Endothelial cell of umbilical vein (primary cell): ENCODE measurements around the gene TFF1. TPM values are rescaled to one million over a fixed set of nuclear protein-coding genes. Genes with fewer than 3 reads are reported as not detected.
A peak's percentile ranks its signal among the peaks of the same experiment; 100 is the strongest.

ENCODE experiments used
- BruUV-seq: library from RNA; stranded (reverse); fragments of 400-500 nt; replicated peaks from 2 replicates; lab custom pipeline; 2021; lab: Mats Ljungman, UMichigan
- CTCF ChIA-PET: fragments of 300-600, 350-600 bp; sonication (Branson Sonifier 250); formaldehyde crosslinking; loops from one replicate; lab custom pipeline; 2021; ENCODE audit warnings: antibody characterized with exemption, inconsistent platforms; lab: Charles Lee
- POLR2A ChIA-PET: fragments of 300-600, 350-600 bp; sonication (Branson Sonifier 250); formaldehyde crosslinking; loops from one replicate; lab custom pipeline; 2021; ENCODE audit warnings: antibody characterized with exemption, inconsistent platforms; lab: Charles Lee
- DNase-seq: peaks from one replicate; pipeline ENCODE4 v3.0.0-alpha.2; 2011; ENCODE audit warnings: low read depth, low spot score
- FAIRE-seq: peaks from 2 replicates; lab custom pipeline; 2011; peaks lifted over from hg19 to GRCh38; lab: Jason Lieb, UNC
- H2AFZ ChIP-seq: 2 replicates; pipeline ENCODE4 v1.6.0; 2012; ENCODE audit warnings: low read depth, low read length, control low read depth, inconsistent platforms
- H3K27ac ChIP-seq: 2 replicates; pipeline ENCODE4 v1.5.1; 2011; ENCODE audit warnings: low read depth, mild to moderate bottlenecking, control low read depth, low read length, moderate library complexity; ENCODE audit not compliant: insufficient read depth
- H3K27me3 ChIP-seq, 2 experiments: 2 replicates each; pipeline versions ENCODE4 v1.6.0 to v1.6.1; 2011; ENCODE audit warnings: low read length in 2 of 2, mixed read lengths in 1 of 2; ENCODE audit not compliant: control insufficient read depth in 2 of 2, insufficient read depth in 2 of 2
- H3K36me3 ChIP-seq, 2 experiments: 2 replicates in 1 of 2; 3 replicates in 1 of 2; pipeline ENCODE4 v1.5.1; 2011; ENCODE audit warnings: low read length in 2 of 2, mild to moderate bottlenecking in 1 of 2, moderate library complexity in 1 of 2; ENCODE audit not compliant: control insufficient read depth in 2 of 2, insufficient read depth in 2 of 2; ENCODE audit errors: extremely low read depth in 1 of 2
- H3K4me1 ChIP-seq: 3 replicates; pipeline ENCODE4 v1.5.1; 2011; ENCODE audit warnings: mild to moderate bottlenecking, low read length; ENCODE audit not compliant: control insufficient read depth, insufficient read depth; ENCODE audit errors: extremely low read depth
- H3K4me2 ChIP-seq: 2 replicates; pipeline ENCODE4 v1.6.1; 2011; ENCODE audit warnings: low read length, control low read depth, mixed read lengths; ENCODE audit not compliant: insufficient read depth
- H3K4me3 ChIP-seq, 3 experiments: fragments of 200-600 bp in 1 of 3; sonication (generic), shearing (Covaris generic) in 1 of 3; replicated peaks in 1 of 3; 2 replicates each; pipeline ENCODE4 v1.5.1; 2011 to 2016; ENCODE audit warnings: control low read depth in 3 of 3, low read length in 3 of 3, mild to moderate bottlenecking in 2 of 3, inconsistent platforms in 1 of 3, low read depth in 1 of 3, moderate library complexity in 1 of 3; ENCODE audit not compliant: insufficient read depth in 1 of 3
- H3K79me2 ChIP-seq: 2 replicates; pipeline ENCODE4 v1.6.0; 2012; ENCODE audit warnings: low read length, inconsistent platforms; ENCODE audit not compliant: control insufficient read depth, insufficient read depth
- H3K9ac ChIP-seq: replicated peaks from 2 replicates; pipeline ENCODE3; 2011; ENCODE audit warnings: low read length, control low read depth; ENCODE audit not compliant: insufficient read depth; ENCODE audit errors: extremely low read depth
- H3K9me1 ChIP-seq: replicated peaks from 3 replicates; pipeline ENCODE4 v1.6.0; 2011; ENCODE audit warnings: mild to moderate bottlenecking, low read length; ENCODE audit not compliant: control insufficient read depth, insufficient read depth; ENCODE audit errors: extremely low read depth
- H3K9me3 ChIP-seq: replicated peaks from 2 replicates; pipeline ENCODE4 v1.5.1; 2012; ENCODE audit warnings: low read length, inconsistent platforms; ENCODE audit not compliant: control insufficient read depth, insufficient read depth
- H4K20me1 ChIP-seq: replicated peaks from 2 replicates; pipeline ENCODE3; 2011; ENCODE audit warnings: mild to moderate bottlenecking, low read length; ENCODE audit not compliant: control insufficient read depth, insufficient read depth; ENCODE audit errors: extremely low read depth
- POLR2AphosphoS5 ChIP-seq: IDR thresholded peaks from 2 replicates; pipeline ENCODE4 v1.6.1; 2012; ENCODE audit warnings: low read depth, mild to moderate bottlenecking, control low read depth, low read length, moderate library complexity; ENCODE audit not compliant: insufficient read depth
- dilution Hi-C: fragments of 300-500 bp; cut with MboI; formaldehyde crosslinking; loops from one replicate; pipeline ENCODE4 v1.15.0; 2019; ENCODE audit warnings: low sequenced_read_pairs; ENCODE audit not compliant: extremely low pct_ligation_motif_present
- intact Hi-C: fragments of 100-400 bp; cut with micrococcal nuclease; formaldehyde crosslinking; loops from one replicate; pipeline ENCODE4 v1.10.0; 2022
- polyA plus RNA-seq, 4 experiments: library from polyadenylated mRNA; depleted of rRNA in 3 of 4; stranded (reverse) in 3 of 4; unstranded in 1 of 4; fragments of >200 nt; gene quantifications; 2 replicates each; pipeline versions ENCODE4 v1.2.1 to v1.2.3, GENCODE V29; 2011 to 2012; ENCODE audit warnings: missing spikeins in 1 of 4
- total RNA-seq: library from RNA; stranded (reverse); gene quantifications from 2 replicates; pipeline ENCODE4 v1.2.3, GENCODE V29; 2021
- TF ChIP-seq, protein P1 (sequence below), 2 donors: IDR thresholded peaks; 1 replicate in 1 of 2; 2 replicates in 1 of 2; pipeline ENCODE4 v1.5.1; 2011; ENCODE audit warnings: low read length in 2 of 2, mild to moderate bottlenecking in 2 of 2, moderate library complexity in 2 of 2, control low read depth in 1 of 2, inconsistent platforms in 1 of 2, low read depth in 1 of 2; ENCODE audit not compliant: insufficient read depth in 1 of 2; ENCODE audit errors: extremely low read depth in 1 of 2
- TF ChIP-seq, protein P2 (sequence below): IDR thresholded peaks from 2 replicates; pipeline ENCODE4 v1.6.1; 2011; ENCODE audit not compliant: insufficient read depth, insufficient read length

Gene TFF1
- total and polyA plus RNA-seq, 2 donors (not counting 3 experiments of a cell fraction or from before 2014, with no cell fraction given), result not detected

- dilution Hi-C loops, result no loop called here
- no TSS peak for BruUV-seq
- FAIRE-seq, result no peak
Measured at GRCh38 chr21:42393443-42393950, 27.2 kb upstream of the TFF1 start.

More at GRCh38 chr21:42393443-42393950, 27.2 kb upstream of the TFF1 start:
- Histone ChIP-seq H3K9me3 (no peaks in the 10 kb centered on the region), H3K27me3 (peaks cover 2 to 36% of the 10 kb centered on the region in 2 experiments), H3K9me1 (no peaks in the 10 kb centered on the region), H3K9ac (no peak overlapping the region), H3K4me1 (no peaks in the 10 kb centered on the region), H3K79me2 (no peaks in the 10 kb centered on the region), H3K4me2 (peak overlapping the region; percentile 22), H3K27ac (no peak overlapping the region), H3K4me3 (no peak overlapping the region), H2AFZ (no peak overlapping the region), H4K20me1 (no peaks in the 10 kb centered on the region), H3K36me3 (no peaks in the 10 kb centered on the region)
- intact Hi-C loops, result no loop called here
- no peak for DNase-seq
- CTCF ChIA-PET, result interaction anchor here (1.1 to 2.2 kb wide), 4 partner anchors 11 to 248 kb away, joined by 3 to 7 read pairs (median 6); no protein-coding TSS in a partner anchor
- POLR2A ChIA-PET, result no interaction called here
- no peak for TF ChIP-seq POLR2AphosphoS5
- TF ChIP-seq, protein P1, sequence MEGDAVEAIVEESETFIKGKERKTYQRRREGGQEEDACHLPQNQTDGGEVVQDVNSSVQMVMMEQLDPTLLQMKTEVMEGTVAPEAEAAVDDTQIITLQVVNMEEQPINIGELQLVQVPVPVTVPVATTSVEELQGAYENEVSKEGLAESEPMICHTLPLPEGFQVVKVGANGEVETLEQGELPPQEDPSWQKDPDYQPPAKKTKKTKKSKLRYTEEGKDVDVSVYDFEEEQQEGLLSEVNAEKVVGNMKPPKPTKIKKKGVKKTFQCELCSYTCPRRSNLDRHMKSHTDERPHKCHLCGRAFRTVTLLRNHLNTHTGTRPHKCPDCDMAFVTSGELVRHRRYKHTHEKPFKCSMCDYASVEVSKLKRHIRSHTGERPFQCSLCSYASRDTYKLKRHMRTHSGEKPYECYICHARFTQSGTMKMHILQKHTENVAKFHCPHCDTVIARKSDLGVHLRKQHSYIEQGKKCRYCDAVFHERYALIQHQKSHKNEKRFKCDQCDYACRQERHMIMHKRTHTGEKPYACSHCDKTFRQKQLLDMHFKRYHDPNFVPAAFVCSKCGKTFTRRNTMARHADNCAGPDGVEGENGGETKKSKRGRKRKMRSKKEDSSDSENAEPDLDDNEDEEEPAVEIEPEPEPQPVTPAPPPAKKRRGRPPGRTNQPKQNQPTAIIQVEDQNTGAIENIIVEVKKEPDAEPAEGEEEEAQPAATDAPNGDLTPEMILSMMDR (IDR thresholded peaks at IDR 0.05; ENCODE audit: extremely low read depth in 1 of 2, insufficient read depth in 1 of 2, low read depth in 1 of 2, low read length in 2 of 2), result no peak
- TF ChIP-seq, protein P2, sequence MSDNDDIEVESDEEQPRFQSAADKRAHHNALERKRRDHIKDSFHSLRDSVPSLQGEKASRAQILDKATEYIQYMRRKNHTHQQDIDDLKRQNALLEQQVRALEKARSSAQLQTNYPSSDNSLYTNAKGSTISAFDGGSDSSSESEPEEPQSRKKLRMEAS, result no peak
